Heart left ventricle (tissue), 16 donors: ENCODE data around the gene TOR3A. TPM values are rescaled to one million over a fixed set of nuclear protein-coding genes. Genes with fewer than 3 reads are reported as not detected.

ENCODE experiments used
- ATAC-seq, 4 donors: fragments of 200-7000 bp; cut with Tn5 transposase; one replicate each; pipeline ENCODE4 v1.9.1; 2020 to 2022; ENCODE audit warnings: moderate library complexity in 4 of 4, mild to moderate bottlenecking in 3 of 4, moderate number of reproducible peaks in 1 of 4
- DNase-seq, 5 donors: peaks; one replicate each; pipeline ENCODE4 v3.0.0-alpha.2; 2020
- H3K27ac ChIP-seq, 12 donors: fragments of 200-600 bp; sonication (generic) in 4 of 12; one replicate each; pipeline versions ENCODE4 v1.5.0 to v1.8.0; 2016 to 2022; ENCODE audit warnings: mild to moderate bottlenecking in 2 of 12
- H3K27me3 ChIP-seq, 9 donors: fragments of 200-600 bp; sonication (generic) in 2 of 9; one replicate each; pipeline versions ENCODE4 v1.5.1 to v1.8.0; 2016 to 2022; ENCODE audit warnings: mild to moderate bottlenecking in 3 of 9
- H3K36me3 ChIP-seq, 9 donors: fragments of 200-600 bp; sonication (generic) in 2 of 9; one replicate each; pipeline versions ENCODE4 v1.5.0 to v1.8.0; 2018 to 2022; ENCODE audit warnings: mild to moderate bottlenecking in 2 of 9
- H3K4me1 ChIP-seq, 12 donors: fragments of 200-600 bp; sonication (generic) in 4 of 12; one replicate each; pipeline versions ENCODE4 v1.5.0 to v1.8.0; 2016 to 2022; ENCODE audit warnings: mild to moderate bottlenecking in 3 of 12
- H3K4me3 ChIP-seq, 12 donors: fragments of 200-600 bp; sonication (generic) in 4 of 12; one replicate each; pipeline versions ENCODE4 v1.5.0 to v1.8.0; 2017 to 2022; ENCODE audit warnings: mild to moderate bottlenecking in 9 of 12, moderate library complexity in 4 of 12
- H3K9me3 ChIP-seq, 12 donors: fragments of 200-600 bp; sonication (generic) in 4 of 12; one replicate each; pipeline versions ENCODE4 v1.5.0 to v1.8.0; 2016 to 2022; ENCODE audit warnings: mild to moderate bottlenecking in 1 of 12
- CTCF ChIP-seq, 12 donors: fragments of 200-600 bp; sonication (generic) in 4 of 12; IDR thresholded peaks; one replicate each; pipeline versions ENCODE4 v1.5.0 to v1.8.0; 2018 to 2022; ENCODE audit warnings: antibody characterized with exemption in 12 of 12, mild to moderate bottlenecking in 5 of 12
- POLR2A ChIP-seq, 2 donors: fragments of 450-650 bp; IDR thresholded peaks; one replicate each; pipeline ENCODE4 v1.6.1; 2017; ENCODE audit warnings: antibody characterized with exemption in 2 of 2, mild to moderate bottlenecking in 2 of 2, moderate library complexity in 2 of 2
- WGBS, 4 donors: extraction: QIAGEN DNeasy Blood & Tissue Kit in 2 of 4; methylation state at CpG; one replicate each; pipeline versions ENCODE4 v1.1.5 to v1.1.7; 2013 to 2018; 5-methylcytosine and 5-hydroxymethylcytosine counted together
- intact Hi-C, 10 donors: fragments of 100-400 bp; cut with DNase I; formaldehyde crosslinking; loops; one replicate each; pipeline versions ENCODE4 v1.11.1 to v1.14.2; 2022
- polyA plus RNA-seq, 2 donors: library from polyadenylated mRNA; stranded (reverse); fragments of 200-250 nt; gene quantifications; one replicate each; pipeline ENCODE4 v1.2.3, GENCODE V29; 2013
- total RNA-seq, 9 donors: library from RNA; depleted of rRNA in 2 of 9; stranded (reverse); fragments of >200 nt in 2 of 9; fragmentation: NEBNext Ultra II Directional in 3 of 9; extraction: Animal tissue kit (Norgen Biotek cat#: 25700) in 3 of 9; gene quantifications; one replicate each; pipeline versions ENCODE4 v1.1.0 to v1.2.4, GENCODE V29; 2016 to 2023
- donor health status: ischemic (EF 13 %, LVEDD 7.1; RV severe dilation, severe dysfunction).
- donor health status: healthy with polysubstance abuse.
- donor health status: DM: no; HTN: yes; CAD: no.
- donor health status: DM: no; HTN: no; CAD: no.
- donor health status: ischemic (EF 25% LVEDD 6.9; RV normal size, moderate dysfunction).
- donor health status: ischemic (EF 25% LVEDD 5.7; RV mildly dilated, moderate dysfunction).
- donor health status: healthy.
- donor health status: DM: yes; HTN: yes; CAD: no.
- donor health status: ischemic (EF 35%, LVEDD 5.7; RV mildly dilated, moderate dysfunction).
- donor health status: nonischemic (EF 11% LVEDD 7.7; RV severe dilation, severe dysfunction).
- donor health status: DM: yes; HTN: yes; CAD: no.
- donor health status: PGD.
- donor health status: ischemic (EF 29% LVEDD 5.4; RV normal size, mild dysfunction).
- donor health status: nonischemic (EF 23%, LVEDD 6.1; RV moderate dilation, normal function).

Gene TOR3A
- total and polyA plus RNA-seq, 11 donors = 3.8 to 22.4 (median 9.9) TPM

GRCh38 chr1:179089827-179090482 is 8.1 kb downstream of the TOR3A start:
- intact Hi-C loops = loop anchor here in 2 of 10 donors (10.0 kb wide), 2 partner anchors 205 to 725 kb away; partner anchors contain the start of gene SOAT1 (in 1 of the 2)
- no peak for ATAC-seq
- peak overlapping the region in 9 of 12 donors; percentile 30 to 81 (median 55) for H3K27ac ChIP-seq
- peaks cover 0 to 37% (median 25%) of the 10 kb centered on the region in 12 donors for H3K4me1 ChIP-seq
- WGBS, 4 donors = 75 to 82% (median 80%) methylated on average over 10 to 16 of the region's 16 CpGs
- no peak overlapping the region for H3K4me3 ChIP-seq
- H3K27me3 ChIP-seq = no peaks in the 10 kb centered on the region
- H3K9me3 ChIP-seq = no peaks in the 10 kb centered on the region
- peaks cover 0 to 81% (median 43%) of the 10 kb centered on the region in 9 donors for H3K36me3 ChIP-seq
- TF ChIP-seq CTCF (IDR thresholded peaks at IDR 0.05) = no peak
- no peak for TF ChIP-seq POLR2A (IDR thresholded peaks at IDR 0.05)
- DNase-seq = no peak

- H3K4me3 ChIP-seq = no peak overlapping the region
- H3K9me3 ChIP-seq = no peaks in the 10 kb centered on the region
- TF ChIP-seq POLR2A (IDR thresholded peaks at IDR 0.05) (no peak), CTCF (IDR thresholded peaks at IDR 0.05) (peak in 2 of 12 donors; percentile 15 to 22)
- ATAC-seq (peak; percentile 57 to 75 (median 66)), DNase-seq (peak in 2 of 5 donors; percentile 46 to 48)
- 55 to 85% (median 74%) methylated on average over 8 of the region's 8 CpGs for WGBS, 4 donors
- H3K27me3 ChIP-seq = no peaks in the 10 kb centered on the region
- peak overlapping the region in 10 of 12 donors; percentile 20 to 81 (median 54) for H3K27ac ChIP-seq
- H3K4me1 ChIP-seq = peaks cover 0 to 41% (median 25%) of the 10 kb centered on the region in 12 donors
- intact Hi-C loops = loop anchor here in 1 of 10 donors (10.0 kb wide), 1 partner anchor 204 kb away; the partner anchor contains the start of gene SOAT1
- H3K36me3 ChIP-seq = peaks cover 0 to 84% (median 49%) of the 10 kb centered on the region in 9 donors
These were observed 8.7 kb downstream of the TOR3A start for GRCh38 chr1:179090522-179090921.

- DNase-seq (no peak), ATAC-seq (no peak)
- TF ChIP-seq CTCF (IDR thresholded peaks at IDR 0.05) (no peak), POLR2A (IDR thresholded peaks at IDR 0.05) (no peak)
- H3K4me3 ChIP-seq = no peak overlapping the region
- H3K9me3 ChIP-seq = no peaks in the 10 kb centered on the region
- H3K27me3 ChIP-seq = no peaks in the 10 kb centered on the region
- intact Hi-C loops = loop anchor here in 1 of 10 donors (10.0 kb wide), 1 partner anchor 204 kb away; the partner anchor contains the start of gene SOAT1
- peak overlapping the region in 10 of 12 donors; percentile 20 to 81 (median 54) for H3K27ac ChIP-seq
- peaks cover 0 to 45% (median 26%) of the 10 kb centered on the region in 12 donors for H3K4me1 ChIP-seq
- 84 to 92% (median 91%) methylated on average over 4 of the region's 4 CpGs for WGBS, 4 donors
- peaks cover 0 to 83% (median 50%) of the 10 kb centered on the region in 9 donors for H3K36me3 ChIP-seq
These were observed 9.1 kb downstream of the TOR3A start for GRCh38 chr1:179090923-179091322.

GRCh38 chr1:179091691-179092165 is 9.9 kb downstream of the TOR3A start:
- intact Hi-C loops = loop anchor here in 1 of 10 donors (10.0 kb wide), 1 partner anchor 203 kb away; the partner anchor contains the start of gene SOAT1
- DNase-seq (peak in 4 of 5 donors; percentile 29 to 86 (median 50)), ATAC-seq (peak; percentile 54 to 82 (median 77))
- no peaks in the 10 kb centered on the region for H3K9me3 ChIP-seq
- peak overlapping the region in 11 of 12 donors; percentile 51 to 81 (median 57) for H3K27ac ChIP-seq
- peaks cover 0 to 49% (median 28%) of the 10 kb centered on the region in 12 donors for H3K4me1 ChIP-seq
- H3K36me3 ChIP-seq = peaks cover 0 to 83% (median 52%) of the 10 kb centered on the region in 9 donors
- no peaks in the 10 kb centered on the region for H3K27me3 ChIP-seq
- WGBS, 4 donors = 36 to 47% (median 40%) methylated on average over 5 of the region's 5 CpGs
- H3K4me3 ChIP-seq = no peak overlapping the region
- TF ChIP-seq POLR2A (IDR thresholded peaks at IDR 0.05) (no peak), CTCF (IDR thresholded peaks at IDR 0.05) (no peak)
